Cardiac muscle cell (in vitro differentiated cells and primary cell): ENCODE data around the gene DNAJC17. TPM values are rescaled to one million over a fixed set of nuclear protein-coding genes. Genes with fewer than 3 reads are reported as not detected.

Experiments used
- DNase-seq, 2 donors: peaks; one replicate each; pipeline versions ENCODE4 v3.0.0 to v3.0.0-alpha.2; 2010 to 2017; ENCODE audit warnings: low read depth in 1 of 2, low spot score in 1 of 2
- H3K27ac ChIP-seq: fragments of 200-600 bp; sonication (generic); 2 replicates; pipeline ENCODE4 v1.5.1; 2016
- H3K27me3 ChIP-seq: fragments of 200-600 bp; sonication (generic); 2 replicates; pipeline ENCODE4 v1.6.0; 2016; ENCODE audit warnings: control low read depth
- H3K36me3 ChIP-seq: fragments of 200-600 bp; sonication (generic); 2 replicates; pipeline ENCODE4 v1.5.1; 2016; ENCODE audit warnings: control low read depth
- H3K4me1 ChIP-seq: fragments of 200-600 bp; sonication (generic); 2 replicates; pipeline ENCODE4 v1.8.1; 2017; ENCODE audit warnings: low read depth, mild to moderate bottlenecking, mixed run types
- H3K4me3 ChIP-seq: fragments of 200-600 bp; sonication (generic); 2 replicates; pipeline ENCODE4 v1.5.1; 2016; ENCODE audit warnings: mild to moderate bottlenecking
- H3K9me3 ChIP-seq: fragments of 200-600 bp; sonication (generic); 2 replicates; pipeline ENCODE4 v1.5.1; 2017; ENCODE audit warnings: low read depth, mild to moderate bottlenecking, control low read depth
- CTCF ChIP-seq: IDR thresholded peaks from 2 replicates; pipeline ENCODE4 v1.5.1; 2012; ENCODE audit warnings: low read depth, mild to moderate bottlenecking, low read length
- polyA plus RNA-seq: library from polyadenylated mRNA; unstranded; fragments of >200 nt; fragmentation: Nextera tagmentation; extraction: Ambion mirVana; gene quantifications from 2 replicates; pipeline ENCODE4 v1.2.1, GENCODE V29; 2016
- total RNA-seq: library from RNA; depleted of rRNA; stranded (reverse); fragments of >200 nt; gene quantifications from 2 replicates; pipeline ENCODE4 v1.2.3, GENCODE V29; 2016

DNAJC17 gene
- total and polyA plus RNA-seq, 2 experiments from 2014 or later: 57.2 to 58.2 TPM

GRCh38 chr15:40845036-40845435 lies 37.8 kb upstream of the DNAJC17 start:
- no peak for DNase-seq
- peaks cover 31% of the 10 kb centered on the region for H3K27me3 ChIP-seq
- peaks cover 6% of the 10 kb centered on the region for H3K4me1 ChIP-seq
- H3K36me3 ChIP-seq: no peaks in the 10 kb centered on the region
- no peak for TF ChIP-seq CTCF
- H3K27ac ChIP-seq: no peak overlapping the region
- no peaks in the 10 kb centered on the region for H3K9me3 ChIP-seq
- peak overlapping the region; percentile 39 for H3K4me3 ChIP-seq

- no peak for DNase-seq
- H3K4me1 ChIP-seq: peaks cover 6% of the 10 kb centered on the region
- peaks cover 31% of the 10 kb centered on the region for H3K27me3 ChIP-seq
- H3K36me3 ChIP-seq: no peaks in the 10 kb centered on the region
- peak overlapping the region; percentile 39 for H3K4me3 ChIP-seq
- H3K27ac ChIP-seq: no peak overlapping the region
- no peak for TF ChIP-seq CTCF
- no peaks in the 10 kb centered on the region for H3K9me3 ChIP-seq
Observed at GRCh38 chr15:40844696-40845030, 37.4 kb upstream of the DNAJC17 start.

- Histone ChIP-seq H3K4me3 (peak within 1 kb of the TSS; percentile 39), H3K36me3 (no peaks in the 10 kb centered on the region), H3K27ac (no peak within 1 kb of the TSS), H3K4me1 (peaks cover 6% of the 10 kb centered on the region), H3K9me3 (no peaks in the 10 kb centered on the region), H3K27me3 (peaks cover 31% of the 10 kb centered on the region)
- DNase-seq: peak in 1 of 2 donors; percentile 35
- no peak for TF ChIP-seq CTCF
Observed at GRCh38 chr15:40843885-40844695, 36.8 kb upstream of the DNAJC17 start, which contains the start of gene SPINT1. Gene SPINT1 (plus strand): TSS chr15:40844048. CDS start chr15:40844555, 507 bp downstream.

- peaks cover 31% of the 10 kb centered on the region for H3K27me3 ChIP-seq
- DNase-seq: no peak
- no peaks in the 10 kb centered on the region for H3K9me3 ChIP-seq
- no peak for TF ChIP-seq CTCF
- peaks cover 6% of the 10 kb centered on the region for H3K4me1 ChIP-seq
- no peak overlapping the region for H3K27ac ChIP-seq
- H3K4me3 ChIP-seq: peak overlapping the region; percentile 39
- no peaks in the 10 kb centered on the region for H3K36me3 ChIP-seq
Observed at GRCh38 chr15:40843261-40843884, 36.1 kb upstream of the DNAJC17 start.

GRCh38 chr15:40841741-40842140 lies 34.5 kb upstream of the DNAJC17 start:
- Histone ChIP-seq H3K4me1 (no peaks in the 10 kb centered on the region), H3K27ac (no peak overlapping the region), H3K27me3 (peaks cover 31% of the 10 kb centered on the region), H3K9me3 (no peaks in the 10 kb centered on the region), H3K36me3 (no peaks in the 10 kb centered on the region), H3K4me3 (no peak overlapping the region)
- TF ChIP-seq CTCF: no peak
- DNase-seq: peak in 1 of 2 donors; percentile 82
